Measurements from ENCODE around the gene TOR1AIP2.
A peak's percentile ranks its signal among the peaks of the same experiment; 100 is the strongest.

The TOR1AIP2 gene

DNA sequence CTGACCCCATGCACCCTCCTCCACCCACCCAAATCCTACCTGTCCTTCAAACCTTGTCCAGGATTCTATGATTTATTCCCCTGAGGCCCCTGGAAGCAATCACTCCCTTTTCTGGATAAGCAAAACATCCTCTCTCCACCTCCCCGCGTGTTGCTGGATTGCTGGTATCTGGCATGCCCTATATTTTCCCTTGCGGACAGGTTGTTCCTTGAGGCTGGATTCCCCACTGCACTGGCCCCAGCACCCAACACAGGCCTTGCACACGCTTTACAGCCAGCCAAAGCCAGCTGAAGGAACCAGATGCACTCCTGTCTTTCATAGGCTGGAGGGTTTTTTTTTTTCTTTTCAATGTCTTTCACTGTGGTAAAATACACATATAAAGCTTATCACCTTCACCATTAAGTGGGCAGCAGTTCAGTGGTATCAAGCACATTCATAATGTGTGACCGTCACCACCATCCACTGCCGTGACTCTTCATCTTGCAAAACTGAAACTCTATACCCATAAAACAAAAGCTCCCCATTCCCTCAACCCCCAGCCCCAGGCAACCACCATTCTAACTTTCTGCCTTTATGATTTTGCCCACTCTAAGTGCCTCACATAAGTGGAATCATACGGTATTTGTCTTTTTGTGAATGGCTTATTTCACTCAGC, 50.9 kb downstream of the TOR1AIP2 start:
- no peak for DNase-seq

DNA sequence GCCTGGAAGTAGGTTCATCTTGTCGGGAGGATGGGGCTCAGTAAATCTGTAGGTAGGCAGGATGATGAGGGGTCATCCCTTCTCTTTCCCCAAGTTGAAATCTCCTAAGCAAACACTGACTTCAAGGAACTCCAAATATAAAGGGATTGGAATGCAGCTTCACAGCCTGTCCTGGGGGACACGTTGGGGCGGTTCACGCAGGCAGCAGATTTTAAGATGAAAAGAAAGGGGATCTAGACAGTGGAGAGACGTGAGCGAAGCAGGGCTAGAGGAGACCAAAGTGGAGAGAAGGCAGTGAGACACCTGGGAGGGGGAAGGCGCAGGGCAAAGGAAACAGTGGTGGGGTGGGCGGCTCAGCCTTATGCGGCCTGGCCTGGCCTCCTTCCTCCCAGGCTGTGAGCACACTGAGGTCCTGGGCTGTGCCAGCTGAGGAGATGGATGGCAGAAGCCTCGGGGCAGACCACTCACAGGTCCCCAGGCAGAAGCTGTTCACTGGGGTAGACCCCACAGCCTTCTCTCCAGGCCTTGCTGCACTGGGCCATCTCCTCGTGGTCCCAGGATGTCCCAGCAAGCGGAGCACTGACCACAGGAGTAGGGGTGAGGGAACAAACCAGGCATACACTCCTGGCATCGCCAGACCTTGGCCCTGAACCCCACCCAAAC, 51.7 kb downstream of the TOR1AIP2 start:
- no peak for DNase-seq

DNA sequence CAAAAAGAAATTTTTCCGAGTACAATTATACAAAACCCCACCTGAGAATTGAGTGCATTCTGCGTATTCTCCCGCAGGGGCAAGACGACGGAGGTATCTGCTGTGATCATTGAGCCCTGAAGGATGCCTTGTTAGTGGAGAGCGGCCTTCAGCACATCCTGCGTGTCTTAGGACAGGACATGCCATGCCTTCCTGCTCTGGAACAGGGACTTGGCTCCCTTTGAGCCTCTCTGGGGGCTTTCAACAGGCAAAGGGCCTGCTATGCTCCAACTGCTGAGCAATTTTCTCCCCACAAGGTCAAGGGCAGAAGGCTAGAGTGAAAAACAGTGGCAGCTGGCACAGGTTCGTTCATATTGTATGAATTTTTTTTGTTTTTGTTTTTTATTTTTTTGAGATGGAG, 52.4 kb downstream of the TOR1AIP2 start:
- no peak for DNase-seq

DNA sequence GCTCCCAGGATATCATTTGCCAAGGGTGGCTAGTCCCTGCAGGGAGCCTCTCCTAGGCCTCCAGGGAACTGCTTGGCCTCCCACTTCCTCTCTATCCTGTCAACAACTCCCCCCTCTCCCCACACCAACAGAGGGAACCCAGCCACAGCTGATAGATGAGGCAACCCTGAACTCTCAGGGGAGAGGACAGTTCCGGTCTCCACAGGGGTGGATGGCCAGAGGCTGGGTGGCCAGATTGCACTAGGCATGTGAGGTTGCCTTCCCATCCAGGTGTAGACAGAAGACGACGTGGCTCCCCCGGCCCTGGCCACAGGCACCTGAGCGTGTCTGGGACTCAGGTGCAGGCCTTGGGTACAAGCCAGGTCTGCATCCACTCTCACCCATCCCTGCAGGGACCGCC, 53.3 kb downstream of the TOR1AIP2 start:
- no peak for DNase-seq

DNA sequence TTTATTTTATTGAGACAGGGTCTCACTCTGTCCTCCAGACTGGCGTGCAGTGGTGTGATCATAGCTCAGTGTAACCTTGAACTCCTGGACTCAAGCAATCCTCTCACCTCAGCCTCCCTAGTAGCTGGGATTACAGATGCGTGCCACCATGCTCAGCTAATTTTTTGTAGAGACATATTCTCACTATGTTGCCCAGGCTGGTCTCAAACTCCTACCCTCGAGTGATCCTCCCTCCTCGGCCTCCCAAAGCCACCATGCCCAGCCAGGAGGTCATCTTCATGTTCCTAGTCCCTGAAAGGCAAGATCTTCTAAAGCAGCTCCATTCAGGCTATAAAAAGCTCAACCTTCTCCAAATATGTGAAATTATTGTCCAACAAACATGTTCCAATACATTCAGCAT, 53.9 kb downstream of the TOR1AIP2 start:
- no peak for DNase-seq

DNA sequence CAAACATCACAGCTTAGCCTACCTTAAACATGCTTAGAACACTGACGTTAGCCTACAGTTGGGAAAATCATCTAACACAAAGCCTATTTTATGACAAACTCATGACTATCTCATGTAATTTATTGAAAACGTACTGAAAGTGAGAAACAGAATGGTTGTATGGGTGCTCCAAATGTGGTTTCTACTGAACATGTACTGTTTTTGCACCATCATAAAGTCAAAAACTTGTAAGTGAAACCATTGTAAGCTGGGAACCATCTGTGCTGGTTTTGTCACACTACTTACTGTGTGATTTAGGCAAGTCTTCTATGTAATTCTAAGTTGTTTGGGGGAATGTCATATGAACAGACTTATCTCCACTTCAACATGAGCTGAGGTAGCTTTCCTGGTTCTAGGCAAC, 55.5 kb downstream of the TOR1AIP2 start:
- DNase-seq = no peak

DNA sequence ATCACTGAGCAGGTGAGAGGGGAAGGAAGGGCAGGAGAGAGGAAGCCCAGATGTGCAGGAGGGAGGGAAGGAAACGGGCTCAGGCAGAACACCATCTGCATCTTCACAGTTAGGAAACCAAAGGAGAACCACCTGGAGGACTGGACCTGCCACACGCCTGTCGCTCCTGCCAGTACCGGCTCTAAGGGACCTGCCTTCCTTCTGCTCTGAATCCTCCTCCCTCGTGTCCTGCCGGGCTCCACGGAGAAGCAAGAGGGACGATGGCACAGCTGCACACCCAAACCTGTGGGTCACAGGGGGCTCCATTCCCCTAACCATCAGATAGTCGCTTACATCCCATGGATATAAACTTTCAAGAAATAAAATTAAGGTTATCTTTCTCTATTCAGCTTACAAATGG, 56.1 kb downstream of the TOR1AIP2 start:
- DNase-seq = no peak

DNA sequence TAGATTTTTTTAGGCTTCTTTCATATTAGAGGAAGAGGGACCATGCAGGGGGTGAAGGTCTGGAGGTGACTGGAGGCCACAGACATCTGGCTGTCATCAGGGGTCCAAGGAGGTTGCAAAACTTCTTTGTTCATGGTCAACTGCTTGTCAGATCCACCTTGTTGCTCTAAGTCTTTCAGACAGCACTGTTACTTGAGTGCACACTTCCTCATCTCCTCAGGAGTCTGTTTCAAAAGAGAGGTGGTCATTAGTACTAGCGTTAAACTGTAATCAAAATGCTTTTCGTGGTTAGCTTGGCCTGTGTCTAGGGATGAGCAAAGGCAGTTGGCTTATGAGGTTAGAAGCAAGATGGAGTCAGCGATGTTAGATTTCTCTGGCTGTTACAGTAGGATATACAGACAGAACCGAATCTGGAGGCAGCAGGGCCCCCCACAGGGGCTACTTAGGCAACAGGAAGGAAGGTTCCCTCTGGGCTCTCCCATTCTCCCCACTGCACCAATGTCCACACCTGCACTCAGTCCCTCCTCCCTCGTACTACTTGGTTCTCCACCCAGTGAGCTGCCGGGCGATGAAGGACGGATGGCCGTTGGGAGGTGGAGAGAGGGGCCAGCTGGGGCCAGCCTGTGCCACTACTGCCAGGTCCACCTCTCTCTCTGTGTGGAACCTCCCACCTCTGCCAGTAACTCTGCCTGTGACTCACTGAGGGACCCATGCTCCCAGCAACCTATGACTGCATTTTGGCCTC, 57.2 kb downstream of the TOR1AIP2 start:
- no peak for DNase-seq

DNA sequence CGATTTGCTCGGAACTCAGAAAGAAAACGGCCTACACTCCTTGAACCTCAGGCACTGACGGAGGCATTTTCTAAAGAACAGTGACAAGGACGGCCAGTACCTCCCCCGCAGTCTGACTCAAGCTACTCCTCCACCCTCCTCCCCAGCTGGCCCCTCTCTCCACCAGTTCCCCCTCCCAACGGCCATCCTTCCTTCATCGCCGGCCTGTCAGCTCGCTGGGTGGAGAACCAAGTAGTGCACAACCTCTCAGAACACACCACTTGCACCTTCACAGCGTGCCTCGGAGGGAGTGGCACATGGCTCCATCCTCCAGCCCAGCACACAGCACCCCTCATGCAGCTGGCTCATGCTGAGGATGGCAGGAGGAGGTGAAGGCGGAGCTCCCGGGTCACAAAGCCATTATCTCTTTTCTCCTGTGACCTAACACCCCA, 58.8 kb downstream of the TOR1AIP2 start:
- DNase-seq = peak in 12 of 58 donors; percentile 8 to 38 (median 16)

DNA sequence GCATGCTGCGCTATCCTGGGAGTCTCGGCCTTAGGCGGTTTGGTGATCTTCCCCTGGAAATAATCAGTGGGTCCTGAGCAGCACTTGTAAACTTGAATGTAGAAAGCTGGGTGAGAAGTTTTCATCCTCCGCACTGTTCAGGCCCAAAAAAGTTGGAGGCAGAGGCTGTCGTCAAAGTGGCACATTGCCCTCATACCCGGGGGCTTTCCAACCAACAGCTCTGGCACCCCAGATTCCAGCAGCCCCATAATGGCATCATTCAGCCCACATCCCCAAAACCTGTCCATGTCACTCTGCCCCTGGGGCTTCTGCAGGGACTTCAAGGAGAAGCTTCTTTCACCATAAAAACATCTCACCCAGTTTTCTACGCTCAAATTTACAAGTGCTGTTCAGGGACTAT, 59.3 kb downstream of the TOR1AIP2 start:
- peak in 1 of 58 donors; percentile 30 for DNase-seq

DNA sequence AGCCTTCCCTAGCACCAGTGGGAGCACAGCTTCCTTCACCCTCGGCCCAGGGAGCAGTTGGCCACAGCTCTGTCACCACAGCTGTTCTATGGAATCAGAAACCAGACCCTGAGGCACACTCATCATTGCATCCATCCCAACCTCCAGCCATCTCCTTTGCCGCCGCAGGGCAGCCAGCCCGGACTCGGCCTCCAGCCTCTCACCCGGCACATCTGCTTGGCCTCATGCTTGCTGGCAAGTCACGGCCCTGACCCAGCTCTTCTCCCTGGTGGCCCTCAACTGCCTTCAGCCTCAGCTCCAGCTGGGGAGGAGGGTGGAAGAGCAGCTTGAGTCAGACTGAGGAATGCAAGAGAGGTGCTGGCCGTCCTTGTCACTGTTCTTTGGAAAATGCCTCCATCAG, 59.8 kb downstream of the TOR1AIP2 start:
- no peak for DNase-seq

DNA sequence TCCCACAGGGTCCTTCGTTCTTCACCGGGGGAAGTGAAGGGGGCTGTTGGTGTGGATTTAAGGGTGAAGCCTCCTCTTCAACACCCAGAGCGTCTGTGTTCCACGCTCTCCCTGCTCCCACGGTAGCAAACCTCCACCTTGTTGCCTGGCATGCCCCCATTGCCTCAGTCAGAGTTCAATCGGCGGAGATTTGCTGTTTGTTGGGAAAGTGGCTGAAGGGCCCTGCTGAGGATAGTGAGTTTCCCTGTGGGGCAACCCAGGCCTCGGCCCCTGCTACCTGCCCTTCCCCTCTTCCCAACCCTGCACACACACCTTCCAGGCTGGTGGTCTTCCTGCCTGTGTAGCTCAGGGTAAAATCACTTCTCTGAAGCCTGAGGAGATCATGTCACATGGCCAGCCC, 60.5 kb downstream of the TOR1AIP2 start:
- DNase-seq = no peak

DNA sequence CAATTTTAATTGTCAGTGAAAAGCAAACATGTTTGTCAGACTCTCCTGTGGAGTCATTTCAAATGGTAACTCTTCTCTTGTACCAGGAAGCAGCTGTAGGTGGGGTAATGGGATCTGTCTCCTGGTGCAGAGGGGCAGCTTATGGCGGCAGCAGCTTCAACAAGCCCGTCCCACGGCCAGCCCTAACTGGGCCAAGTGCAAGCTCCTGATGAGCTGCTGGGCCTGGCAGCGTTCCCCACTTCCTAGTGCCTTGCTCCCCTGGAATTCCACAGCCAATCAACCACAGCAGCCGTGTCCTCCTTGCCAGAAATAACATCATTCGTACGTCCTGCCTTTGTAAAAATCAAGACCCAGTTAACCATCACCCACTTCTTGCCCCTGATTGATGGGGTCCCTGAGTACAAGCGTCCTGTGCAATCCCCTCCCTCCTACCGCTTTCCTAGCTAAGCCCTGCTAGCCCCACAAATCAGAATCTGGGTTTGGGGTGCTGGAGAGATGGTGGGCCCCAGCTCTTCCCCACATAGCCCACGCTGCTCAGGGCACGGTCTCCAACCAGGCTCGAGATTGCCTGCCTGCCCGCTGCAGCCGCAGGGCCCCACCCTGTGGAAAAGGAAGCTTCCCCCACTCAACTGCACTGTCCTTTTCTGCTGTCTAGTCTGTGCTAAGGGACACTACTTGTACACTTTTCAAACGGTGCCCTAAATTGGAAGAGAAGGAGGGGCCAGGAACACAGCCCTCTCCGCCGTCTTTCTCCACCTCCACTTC, 61.2 kb downstream of the TOR1AIP2 start:
- DNase-seq = peak in 2 of 58 donors; percentile 3 to 4

DNA sequence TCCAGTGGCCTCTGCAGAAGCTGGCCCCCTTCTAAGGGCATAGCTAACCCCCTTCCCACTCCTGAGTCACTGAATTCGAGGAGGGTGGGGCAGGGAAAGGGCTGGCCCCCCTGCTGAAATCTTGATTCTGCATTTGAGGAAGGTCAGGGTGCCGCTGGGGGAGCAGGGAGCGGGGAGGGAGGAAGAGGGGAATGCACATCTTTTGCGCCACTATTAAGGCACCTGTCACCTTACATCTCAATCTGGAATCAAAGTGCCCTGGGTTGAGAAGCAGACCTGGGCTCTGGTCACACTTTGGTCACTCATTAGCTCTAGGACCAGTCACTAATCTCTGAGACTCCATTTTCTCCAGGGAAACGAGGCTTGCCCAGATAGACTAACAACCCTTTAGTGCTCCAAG, 62.0 kb downstream of the TOR1AIP2 start:
- no peak for DNase-seq

DNA sequence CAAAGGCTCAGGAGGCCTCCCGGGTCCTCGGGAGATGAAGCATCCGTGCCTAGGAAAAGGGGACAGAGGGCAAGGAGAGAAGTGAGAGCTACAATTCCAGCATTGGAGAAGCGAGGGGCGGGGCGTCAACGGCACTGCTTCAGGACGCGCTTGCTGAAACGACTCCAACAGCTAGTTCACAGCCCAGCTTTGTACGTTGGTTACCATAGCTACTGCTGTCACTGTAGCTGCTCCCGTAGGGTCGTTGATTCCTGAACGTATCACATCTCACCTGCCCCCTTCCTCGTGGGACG, 63.1 kb downstream of the TOR1AIP2 start:
- DNase-seq = peak in 10 of 58 donors; percentile 27 to 80 (median 63)

DNA sequence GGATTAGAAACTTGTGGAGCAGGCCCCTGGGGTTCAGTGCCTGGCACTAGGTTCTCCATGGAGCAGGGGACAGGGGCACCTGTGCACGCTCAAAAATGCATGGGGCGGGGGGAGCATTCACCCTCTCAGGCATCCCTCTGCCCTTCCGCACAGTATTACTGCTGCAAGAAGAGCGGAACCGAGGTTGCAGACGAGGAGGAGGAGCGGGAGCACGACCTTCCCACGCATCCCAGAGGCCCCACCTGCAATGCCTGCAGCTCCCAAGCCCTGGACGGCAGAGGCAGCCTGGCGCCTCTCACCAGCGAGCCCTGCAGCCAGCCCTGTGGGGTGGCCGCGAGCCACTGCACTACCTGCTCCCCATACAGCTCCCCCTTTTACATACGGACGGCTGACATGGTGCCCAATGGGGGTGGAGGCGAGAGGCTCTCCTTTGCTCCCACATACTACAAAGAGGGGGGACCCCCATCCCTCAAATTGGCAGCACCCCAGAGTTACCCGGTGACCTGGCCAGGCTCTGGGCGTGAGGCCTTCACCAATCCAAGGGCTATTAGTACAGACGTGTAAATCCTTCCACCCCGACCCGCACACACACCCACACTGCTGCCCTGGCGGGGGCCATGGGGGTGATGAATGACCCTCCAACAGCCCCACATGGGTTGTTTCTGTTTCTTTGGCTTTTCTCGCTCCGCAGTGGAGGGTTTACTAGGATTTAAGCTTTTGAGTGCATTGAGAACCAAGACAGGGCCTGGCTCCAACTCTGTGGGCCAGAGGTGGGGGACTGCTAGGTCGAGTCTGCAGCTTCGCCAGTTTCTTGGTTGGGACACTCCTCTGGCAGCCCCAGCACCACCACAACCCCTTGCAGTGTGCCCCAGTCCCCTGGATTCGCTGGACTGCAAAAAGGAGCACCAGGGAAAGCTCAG, 63.7 kb downstream of the TOR1AIP2 start:
- no peak for DNase-seq

DNA sequence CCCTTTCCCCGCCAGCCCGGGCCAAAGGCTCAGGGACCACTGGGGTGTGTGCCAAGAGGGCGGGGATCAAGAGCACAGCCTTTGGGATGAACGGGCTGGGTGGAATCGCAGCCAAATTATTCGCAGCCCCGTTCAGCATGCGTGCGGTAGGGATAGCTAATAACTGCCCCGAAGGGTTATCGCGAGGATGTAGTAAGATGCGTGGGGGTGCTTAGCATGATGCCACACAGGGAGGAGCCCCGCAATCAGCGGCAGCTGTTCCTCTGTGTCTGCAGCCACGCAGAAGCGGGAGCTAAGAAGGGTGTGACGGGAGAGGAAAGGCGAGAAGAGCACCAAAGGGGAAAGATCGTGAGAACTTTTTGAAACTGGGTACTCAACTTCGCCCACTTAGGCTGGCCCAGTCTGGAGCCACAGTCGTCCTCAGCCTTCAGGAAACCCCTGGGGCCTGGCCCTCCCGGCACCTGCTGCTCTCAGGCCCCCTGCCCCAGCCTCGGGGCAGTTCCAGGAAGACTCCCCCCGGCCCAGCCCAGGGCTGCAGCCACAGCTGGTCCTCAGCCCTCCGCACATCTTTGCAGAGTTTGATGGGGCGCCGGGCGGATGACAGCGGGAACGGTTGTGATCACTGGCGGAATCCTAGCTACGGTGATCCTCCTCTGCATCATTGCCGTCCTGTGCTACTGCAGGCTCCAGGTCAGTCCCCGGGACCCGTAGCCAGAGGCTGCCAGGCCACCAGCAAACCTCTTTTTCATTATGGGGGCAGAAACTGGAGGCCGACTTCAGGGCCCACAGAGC, 64.9 kb downstream of the TOR1AIP2 start:
- no peak for DNase-seq

DNA sequence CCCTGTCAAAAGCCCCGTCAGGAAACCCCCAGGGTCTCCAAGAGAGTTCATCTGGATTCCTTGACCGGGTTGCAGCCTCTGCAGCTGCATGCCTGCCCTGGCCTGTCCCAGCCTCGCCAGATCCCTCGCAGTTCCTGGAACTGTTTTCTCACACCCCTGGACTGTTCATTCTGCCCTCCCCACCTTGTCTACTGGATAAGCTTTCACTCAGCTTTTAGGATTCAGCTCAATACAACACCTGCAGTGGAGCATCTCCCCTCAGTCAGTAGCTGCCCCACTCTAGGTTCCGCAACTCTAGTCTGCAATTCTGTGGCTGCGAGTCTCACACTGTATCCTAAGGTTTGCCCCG, 67.3 kb downstream of the TOR1AIP2 start:
- DNase-seq = no peak

DNA sequence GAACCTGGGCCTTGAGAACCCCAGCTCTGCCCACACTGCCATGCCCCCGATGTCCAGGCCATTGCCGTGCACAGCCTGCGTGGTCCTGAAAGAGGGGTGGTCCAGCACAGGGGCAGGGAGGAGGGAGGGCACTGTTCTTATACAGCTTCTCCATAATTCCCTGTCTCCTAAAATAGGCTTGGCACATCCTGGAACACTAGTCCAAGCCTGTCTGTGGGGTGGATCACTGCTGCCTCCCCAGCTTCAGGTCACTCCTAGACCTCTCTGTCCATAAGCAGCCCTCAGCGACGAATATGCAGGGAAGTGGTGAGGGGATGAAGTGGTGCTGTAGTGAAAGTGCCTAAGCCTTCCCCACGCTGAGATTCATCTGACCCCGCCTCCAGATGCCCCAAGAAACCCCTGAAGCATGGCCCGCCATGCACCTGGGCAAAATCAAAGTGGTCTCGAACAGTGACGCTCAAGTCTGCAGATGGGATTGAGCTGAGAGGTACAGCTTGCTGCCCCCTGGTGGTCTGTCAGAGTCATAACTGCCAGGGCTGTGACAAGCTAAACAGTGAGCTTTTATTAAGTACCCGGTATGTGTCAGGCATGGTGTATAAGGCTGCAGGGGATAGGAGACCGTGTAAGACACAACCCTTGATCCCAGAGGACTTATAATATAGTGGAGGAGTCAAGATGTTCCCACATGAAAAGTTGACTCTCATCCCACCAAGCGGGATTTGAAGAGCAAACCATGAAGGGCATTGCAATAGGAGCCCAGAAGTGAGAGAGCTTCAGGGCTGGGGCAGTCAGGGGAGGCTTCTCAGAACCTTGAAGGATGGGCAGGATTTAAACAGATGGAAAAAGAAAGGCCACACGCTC, 67.9 kb downstream of the TOR1AIP2 start:
- peak in 50 of 58 donors; percentile 6 to 72 (median 32) for DNase-seq

Measured in anterior cingulate cortex (tissue), 58 donors.